HFFc6 (cell line): ENCODE data around the gene CAPN12. TPM values are rescaled to one million over a fixed set of nuclear protein-coding genes. Genes with fewer than 3 reads are reported as not detected.
A peak's percentile ranks its signal among the peaks of the same experiment; 100 is the strongest.

Source experiments
- DNase-seq: peaks from one replicate; pipeline ENCODE4 v3.0.0-alpha.2; 2018
- H3K27ac Mint-ChIP-seq: 2 replicates; pipeline ENCODE4 v1.8.0; 2020; ENCODE audit warnings: mild to moderate bottlenecking, mixed read lengths
- H3K27me3 Mint-ChIP-seq: 2 replicates; pipeline ENCODE4 v1.8.0; 2021; ENCODE audit warnings: mild to moderate bottlenecking, moderate library complexity, mixed read lengths; ENCODE audit not compliant: insufficient read depth
- H3K36me3 Mint-ChIP-seq: 2 replicates; pipeline ENCODE4 v1.8.0; 2021; ENCODE audit warnings: low read depth, mixed read lengths
- H3K4me1 Mint-ChIP-seq: 2 replicates; pipeline ENCODE4 v1.8.0; 2020; ENCODE audit warnings: low read depth, mixed read lengths
- H3K4me3 Mint-ChIP-seq: 2 replicates; pipeline ENCODE4 v1.8.0; 2020; ENCODE audit warnings: mild to moderate bottlenecking, moderate library complexity, mixed read lengths
- H3K9me3 Mint-ChIP-seq: 2 replicates; pipeline ENCODE4 v1.8.0; 2020; ENCODE audit warnings: mild to moderate bottlenecking, mixed read lengths
- total RNA-seq, 6 experiments: library from RNA; stranded (reverse); fragmentation: NEBNext Ultra II Directional; extraction: Animal tissue kit (Norgen Biotek cat#: 25700); gene quantifications; 2 replicates in 1 of 6; 3 replicates in 5 of 6; pipeline ENCODE4 v1.2.3, GENCODE V29; 2021
- TF ChIP-seq, protein P1 (sequence below): fragments of 200-600 bp; sonication (generic); IDR thresholded peaks from 2 replicates; pipeline ENCODE4 v1.5.0; 2021; ENCODE audit warnings: antibody characterized with exemption, mild to moderate bottlenecking

Gene CAPN12
- total RNA-seq, 6 experiments from 2014 or later: 0.09 to 0.45 (median 0.19) TPM

- peaks cover 21% of the 10 kb centered on the region for H3K36me3 Mint-ChIP-seq
- H3K27ac Mint-ChIP-seq: peak overlapping the region; percentile 38; the same call in 1 of the 2 replicates
- H3K27me3 Mint-ChIP-seq: peaks cover 38% of the 10 kb centered on the region
- TF ChIP-seq, protein P1, sequence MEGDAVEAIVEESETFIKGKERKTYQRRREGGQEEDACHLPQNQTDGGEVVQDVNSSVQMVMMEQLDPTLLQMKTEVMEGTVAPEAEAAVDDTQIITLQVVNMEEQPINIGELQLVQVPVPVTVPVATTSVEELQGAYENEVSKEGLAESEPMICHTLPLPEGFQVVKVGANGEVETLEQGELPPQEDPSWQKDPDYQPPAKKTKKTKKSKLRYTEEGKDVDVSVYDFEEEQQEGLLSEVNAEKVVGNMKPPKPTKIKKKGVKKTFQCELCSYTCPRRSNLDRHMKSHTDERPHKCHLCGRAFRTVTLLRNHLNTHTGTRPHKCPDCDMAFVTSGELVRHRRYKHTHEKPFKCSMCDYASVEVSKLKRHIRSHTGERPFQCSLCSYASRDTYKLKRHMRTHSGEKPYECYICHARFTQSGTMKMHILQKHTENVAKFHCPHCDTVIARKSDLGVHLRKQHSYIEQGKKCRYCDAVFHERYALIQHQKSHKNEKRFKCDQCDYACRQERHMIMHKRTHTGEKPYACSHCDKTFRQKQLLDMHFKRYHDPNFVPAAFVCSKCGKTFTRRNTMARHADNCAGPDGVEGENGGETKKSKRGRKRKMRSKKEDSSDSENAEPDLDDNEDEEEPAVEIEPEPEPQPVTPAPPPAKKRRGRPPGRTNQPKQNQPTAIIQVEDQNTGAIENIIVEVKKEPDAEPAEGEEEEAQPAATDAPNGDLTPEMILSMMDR: no peak
- no peak overlapping the region for H3K4me3 Mint-ChIP-seq
- H3K4me1 Mint-ChIP-seq: no peaks in the 10 kb centered on the region
- no peaks in the 10 kb centered on the region for H3K9me3 Mint-ChIP-seq
- no peak for DNase-seq
Measured at GRCh38 chr19:38726284-38726673, 18.0 kb downstream of the CAPN12 start.

- peaks cover 37% of the 10 kb centered on the region for H3K27me3 Mint-ChIP-seq
- no peak for DNase-seq
- peaks cover 24% of the 10 kb centered on the region for H3K36me3 Mint-ChIP-seq
Measured at GRCh38 chr19:38725469-38726283, 18.6 kb downstream of the CAPN12 start.

DNA sequence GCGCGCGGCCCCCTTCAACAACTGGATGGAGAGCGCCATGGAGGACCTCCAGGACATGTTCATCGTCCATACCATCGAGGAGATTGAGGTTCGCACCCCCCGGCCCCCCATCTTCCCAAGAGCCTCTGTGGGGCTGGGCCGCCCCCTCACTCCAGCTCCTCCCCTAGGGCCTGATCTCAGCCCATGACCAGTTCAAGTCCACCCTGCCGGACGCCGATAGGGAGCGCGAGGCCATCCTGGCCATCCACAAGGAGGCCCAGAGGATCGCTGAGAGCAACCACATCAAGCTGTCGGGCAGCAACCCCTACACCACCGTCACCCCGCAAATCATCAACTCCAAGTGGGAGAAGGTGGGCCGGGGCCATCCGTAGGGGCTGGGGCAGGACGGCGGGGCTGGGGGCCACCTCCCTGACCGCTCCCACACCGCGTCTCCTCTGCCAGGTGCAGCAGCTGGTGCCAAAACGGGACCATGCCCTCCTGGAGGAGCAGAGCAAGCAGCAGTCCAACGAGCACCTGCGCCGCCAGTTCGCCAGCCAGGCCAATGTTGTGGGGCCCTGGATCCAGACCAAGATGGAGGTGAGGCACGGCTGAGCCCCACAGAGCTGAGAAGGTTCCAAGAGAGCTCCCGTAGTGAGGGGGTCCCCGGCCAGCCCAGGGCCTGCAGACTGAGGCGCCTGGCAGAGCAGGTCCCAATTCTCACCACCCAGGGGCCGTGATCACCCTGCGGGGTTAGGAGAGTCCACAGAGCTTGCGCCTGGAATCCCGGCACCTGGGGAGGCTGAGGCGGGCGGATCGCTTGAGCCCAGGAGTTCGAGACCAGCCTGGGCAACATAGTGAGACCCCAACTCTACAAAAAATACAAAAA, 20.1 kb downstream of the CAPN12 start:
- Mint-ChIP-seq H3K4me1 (0 out of 2 replicates have a peak, but pooled peaks cover 3% of the 10 kb centered on the region), H3K4me3 (no peak overlapping the region), H3K9me3 (no peaks in the 10 kb centered on the region), H3K27ac (no peak overlapping the region; the same call in 1 of the 2 replicates), H3K27me3 (peaks cover 31% of the 10 kb centered on the region), H3K36me3 (peaks cover 13% of the 10 kb centered on the region)
- TF ChIP-seq, protein P1: no peak
- DNase-seq: no peak

More at GRCh38 chr19:38725469-38726283, 18.6 kb downstream of the CAPN12 start:
- no peak overlapping the region for H3K4me3 Mint-ChIP-seq
- no peaks in the 10 kb centered on the region for H3K9me3 Mint-ChIP-seq
- TF ChIP-seq, protein P1: no peak
- no peaks in the 10 kb centered on the region for H3K4me1 Mint-ChIP-seq
- H3K27ac Mint-ChIP-seq: peak overlapping the region; percentile 38; the same call in 1 of the 2 replicates

- Mint-ChIP-seq H3K4me3 (no peak overlapping the region; the same call in 1 of the 2 replicates), H3K27ac (no peak overlapping the region), H3K9me3 (no peaks in the 10 kb centered on the region)
Measured at GRCh38 chr19:38723606-38723965, 20.7 kb downstream of the CAPN12 start.

More at GRCh38 chr19:38723606-38723965, 20.7 kb downstream of the CAPN12 start:
- peaks cover 34% of the 10 kb centered on the region for H3K27me3 Mint-ChIP-seq
- no peak for DNase-seq
- 0 out of 2 replicates have a peak, but pooled peaks cover 9% of the 10 kb centered on the region for H3K4me1 Mint-ChIP-seq
- peaks cover 16% of the 10 kb centered on the region for H3K36me3 Mint-ChIP-seq
- TF ChIP-seq, protein P1: no peak
